Erythroblast (primary cell): Measurements from ENCODE around the gene SULT1C4.

Experiments used
- GATA1 ChIP-seq: IDR thresholded peaks from 2 replicates; pipeline ENCODE4 v1.6.1; 2011; ENCODE audit warnings: low read depth, mild to moderate bottlenecking, control low read depth, low read length, moderate library complexity
- POLR2A ChIP-seq: IDR thresholded peaks from 2 replicates; pipeline ENCODE4 v1.6.1; 2011; ENCODE audit warnings: mild to moderate bottlenecking, low read length

GRCh38 chr2:108388045-108388444, 10.3 kb downstream of the SULT1C4 start:
- no peak for TF ChIP-seq POLR2A
- no peak for TF ChIP-seq GATA1
